Kidney (tissue), 14 donors: ENCODE data around the gene PRRC2A. TPM values are rescaled to one million over a fixed set of nuclear protein-coding genes. Genes with fewer than 3 reads are reported as not detected.

Experiments used
- DNase-seq, 5 donors: peaks; one replicate each; pipeline ENCODE4 v3.0.0-alpha.2; 2013 to 2020
- FAIRE-seq: peaks from 2 replicates; lab custom pipeline; 2012; peaks lifted over from hg19 to GRCh38; lab: Jason Lieb, UNC
- H3K27ac ChIP-seq, 2 donors: one replicate each; pipeline ENCODE4 v1.7.0; 2013; ENCODE audit warnings: low read depth in 2 of 2, low read length in 2 of 2, inconsistent platforms in 1 of 2
- H3K27me3 ChIP-seq: one replicate; pipeline ENCODE4 v1.7.1; 2013; ENCODE audit warnings: low read length, inconsistent platforms; ENCODE audit not compliant: control insufficient read depth, insufficient read depth
- H3K36me3 ChIP-seq, 3 donors: one replicate each; pipeline versions ENCODE4 v1.7.0 to v1.7.1; 2013; ENCODE audit warnings: low read length in 3 of 3, control low read depth in 1 of 3, inconsistent platforms in 1 of 3; ENCODE audit not compliant: insufficient read depth in 3 of 3, control insufficient read depth in 2 of 3
- H3K4me1 ChIP-seq, 3 donors: one replicate each; pipeline versions ENCODE4 v1.7.0 to v1.7.1; 2013; ENCODE audit warnings: low read length in 3 of 3, inconsistent platforms in 1 of 3, low read depth in 1 of 3; ENCODE audit not compliant: control insufficient read depth in 2 of 3, insufficient read depth in 2 of 3
- H3K4me3 ChIP-seq, 3 donors: one replicate each; pipeline versions ENCODE4 v1.7.0 to v1.8.1; 2013; ENCODE audit warnings: low read length in 3 of 3, control low read depth in 1 of 3, inconsistent platforms in 1 of 3
- H3K9ac ChIP-seq, 3 donors: one replicate each; pipeline versions ENCODE4 v1.7.0 to v1.7.1; 2013; ENCODE audit warnings: low read length in 3 of 3, control low read depth in 1 of 3, inconsistent platforms in 1 of 3
- H3K9me3 ChIP-seq, 3 donors: one replicate each; pipeline versions ENCODE4 v1.7.0 to v1.7.1; 2013; ENCODE audit warnings: low read length in 3 of 3, control low read depth in 1 of 3, inconsistent platforms in 1 of 3; ENCODE audit not compliant: control insufficient read depth in 2 of 3, insufficient read depth in 1 of 3
- CTCF ChIP-seq: IDR thresholded peaks from 3 replicates; pipeline ENCODE4 v1.5.1; 2012; ENCODE audit warnings: mild to moderate bottlenecking, moderate library complexity, borderline replicate concordance; ENCODE audit not compliant: insufficient read depth; ENCODE audit errors: extremely low read depth
- intact Hi-C: fragments of 100-400 bp; cut with DNase I; formaldehyde crosslinking; loops from one replicate; pipeline ENCODE4 v1.11.1; 2022
- polyA plus RNA-seq: library from polyadenylated mRNA; stranded (reverse); fragments of 350-450 nt; fragmentation: Illumina TruSeq; extraction: RNeasy Lipid Tissue Mini Kit (QIAGEN cat#74804); gene quantifications from one replicate; pipeline ENCODE4 v1.2.3, GENCODE V29; 2014; ENCODE audit warnings: low read depth, low replicate concordance; ENCODE audit not compliant: insufficient read depth
- total RNA-seq: library from RNA; stranded (reverse); fragmentation: NEBNext Ultra II Directional; extraction: Animal tissue kit (Norgen Biotek cat#: 25700); gene quantifications from one replicate; pipeline ENCODE4 v1.2.1, GENCODE V29; 2021
- donor health status: control.
- donor health status: control.
- donor health status: control.
- donor health status: control.
- donor health status: control.
- donor health status: DM: yes; HTN: yes; CAD: no.
- donor health status: Normal renal cell carcinoma (clear cell type).

Gene PRRC2A
- total and polyA plus RNA-seq, 2 donors from 2014 or later, result 84.6 to 159 TPM

GRCh38 chr6:31657406-31658157, 37.1 kb downstream of the PRRC2A start:
- intact Hi-C loops, result no loop called here
- DNase-seq, result no peak
- H3K27me3 ChIP-seq, result no peaks in the 10 kb centered on the region
- no peak overlapping the region for H3K27ac ChIP-seq
- peak overlapping the region in 1 of 3 donors; percentile 93 for H3K4me3 ChIP-seq
- no peak for TF ChIP-seq CTCF
- no peak for FAIRE-seq
- H3K9me3 ChIP-seq, result no peaks in the 10 kb centered on the region
- peaks cover 0 to 43% (median 35%) of the 10 kb centered on the region in 3 donors for H3K4me1 ChIP-seq
- no peak overlapping the region for H3K9ac ChIP-seq
- peaks cover 0 to 7% (median 6%) of the 10 kb centered on the region in 3 donors for H3K36me3 ChIP-seq

GRCh38 chr6:31658158-31658688, 37.7 kb downstream of the PRRC2A start:
- FAIRE-seq, result no peak
- peaks cover 0 to 45% (median 36%) of the 10 kb centered on the region in 3 donors for H3K4me1 ChIP-seq
- no peak for DNase-seq
- H3K4me3 ChIP-seq, result peak overlapping the region in 1 of 3 donors; percentile 93
- H3K9ac ChIP-seq, result no peak overlapping the region
- TF ChIP-seq CTCF, result no peak
- no peaks in the 10 kb centered on the region for H3K27me3 ChIP-seq
- H3K36me3 ChIP-seq, result peaks cover 0 to 7% (median 6%) of the 10 kb centered on the region in 3 donors
- no peaks in the 10 kb centered on the region for H3K9me3 ChIP-seq
- no peak overlapping the region for H3K27ac ChIP-seq
- intact Hi-C loops, result no loop called here

- Histone ChIP-seq H3K4me3 (peak overlapping the region; percentile 92 to 98 (median 93)), H3K4me1 (peaks cover 0 to 53% (median 40%) of the 10 kb centered on the region in 3 donors), H3K27ac (peak overlapping the region in 1 of 2 donors; percentile 8), H3K27me3 (no peaks in the 10 kb centered on the region), H3K9me3 (no peaks in the 10 kb centered on the region), H3K9ac (peak overlapping the region in 2 of 3 donors; percentile 18 to 86), H3K36me3 (peaks cover 0 to 7% (median 6%) of the 10 kb centered on the region in 3 donors)
- FAIRE-seq (no peak), DNase-seq (no peak)
- no peak for TF ChIP-seq CTCF
- intact Hi-C loops, result no loop called here
Observed at GRCh38 chr6:31658983-31659648, 38.6 kb downstream of the PRRC2A start.
